DND-41 (cell line): ENCODE results near the gene MCTP1.

Experiments used
- ATAC-seq: fragments of 200-7000 bp; cut with Tn5 transposase; 3 replicates; pipeline ENCODE4 v1.9.1; 2021; ENCODE audit warnings: low read depth; ENCODE audit not compliant: insufficient read depth
- DNase-seq: peaks from one replicate; pipeline ENCODE4 v3.0.0-alpha.2; 2020
- H2AFZ ChIP-seq: 2 replicates; pipeline ENCODE4 v1.6.0; 2012; ENCODE audit warnings: low read depth, low read length
- H3K27ac ChIP-seq: 2 replicates; pipeline ENCODE4 v1.5.1; 2012; ENCODE audit warnings: low read length, inconsistent platforms
- H3K27me3 ChIP-seq: fragments of 200-600 bp; sonication (generic); 2 replicates; pipeline ENCODE4 v1.6.0; 2012; ENCODE audit warnings: low read length, mild to moderate bottlenecking, inconsistent platforms; ENCODE audit not compliant: insufficient read depth, poor library complexity
- H3K36me3 ChIP-seq: 2 replicates; pipeline ENCODE4 v1.5.1; 2012; ENCODE audit warnings: low read length, inconsistent platforms; ENCODE audit not compliant: insufficient read depth
- H3K4me1 ChIP-seq: 2 replicates; pipeline ENCODE4 v1.5.1; 2012; ENCODE audit warnings: mild to moderate bottlenecking, low read length; ENCODE audit not compliant: insufficient read depth
- H3K4me2 ChIP-seq: 2 replicates; pipeline ENCODE4 v1.6.0; 2012; ENCODE audit warnings: mild to moderate bottlenecking, moderate library complexity, low read length, inconsistent platforms; ENCODE audit not compliant: insufficient read depth
- H3K4me3 ChIP-seq, 2 experiments: fragments of 200-600 bp in 1 of 2; shearing (Covaris generic) in 1 of 2; 2 replicates each; pipeline ENCODE4 v1.5.1; 2012 to 2016; ENCODE audit warnings: inconsistent platforms in 2 of 2, low read length in 2 of 2, mild to moderate bottlenecking in 2 of 2, low read depth in 1 of 2, moderate library complexity in 1 of 2
- H3K79me2 ChIP-seq: 2 replicates; pipeline ENCODE4 v1.6.0; 2012; ENCODE audit warnings: low read length, inconsistent platforms; ENCODE audit not compliant: insufficient read depth
- H3K9ac ChIP-seq: 2 replicates; pipeline ENCODE4 v1.6.0; 2012; ENCODE audit warnings: low read depth, mild to moderate bottlenecking, inconsistent platforms, low read length, moderate library complexity
- H3K9me3 ChIP-seq: 2 replicates; pipeline ENCODE4 v1.5.1; 2012; ENCODE audit warnings: low read length, moderate library complexity, mild to moderate bottlenecking, inconsistent platforms; ENCODE audit not compliant: insufficient read depth, severe bottlenecking
- H4K20me1 ChIP-seq: 2 replicates; pipeline ENCODE4 v1.6.0; 2012; ENCODE audit warnings: low read length; ENCODE audit not compliant: insufficient read depth
- CTCF ChIP-seq: IDR thresholded peaks from 2 replicates; pipeline ENCODE4 v1.5.1; 2012; ENCODE audit warnings: borderline replicate concordance, low read length, moderate library complexity, mild to moderate bottlenecking; ENCODE audit not compliant: poor library complexity, severe bottlenecking; ENCODE audit errors: extremely low read depth
- EZH2 ChIP-seq: IDR thresholded peaks from 3 replicates; pipeline ENCODE4 v1.6.1; 2012; ENCODE audit warnings: borderline replicate concordance, low read depth, mild to moderate bottlenecking, moderate library complexity, low read length, inconsistent platforms; ENCODE audit not compliant: severe bottlenecking

MCTP1 gene

GRCh38 chr5:95152535-95152934 lies 132.4 kb downstream of the MCTP1 start:
- Histone ChIP-seq H3K79me2 (no peaks in the 10 kb centered on the region), H3K9ac (no peak overlapping the region), H3K4me1 (no peaks in the 10 kb centered on the region), H3K27ac (no peak overlapping the region), H3K4me2 (no peak overlapping the region), H4K20me1 (no peaks in the 10 kb centered on the region), H3K36me3 (no peaks in the 10 kb centered on the region), H3K27me3 (no peaks in the 10 kb centered on the region), H3K4me3 (no peak overlapping the region), H3K9me3 (no peaks in the 10 kb centered on the region), H2AFZ (no peak overlapping the region)
- DNase-seq (no peak), ATAC-seq (no peak)
- TF ChIP-seq CTCF (no peak), EZH2 (no peak)

DNA sequence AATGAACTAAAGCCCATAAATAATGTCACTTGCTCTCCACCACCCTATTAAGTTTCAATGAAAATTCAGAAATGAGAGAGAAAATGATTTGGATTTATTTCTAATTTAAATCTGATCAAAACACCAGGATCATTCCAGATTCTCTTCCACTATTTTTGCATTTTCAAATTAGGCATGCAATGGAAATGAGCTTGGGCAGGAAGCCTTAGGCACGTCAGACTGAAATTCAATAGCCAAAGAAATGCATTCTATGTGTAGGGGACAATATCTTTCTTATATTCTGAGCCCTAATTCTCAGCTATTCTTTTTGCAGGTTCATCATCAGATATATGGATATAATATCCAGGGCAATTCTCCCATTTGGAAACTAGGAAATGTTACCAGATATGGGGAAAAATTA lies 132.8 kb downstream of the MCTP1 start:
- no peak overlapping the region for H2AFZ ChIP-seq
- H3K4me3 ChIP-seq, result no peak overlapping the region
- no peak for DNase-seq

DNA sequence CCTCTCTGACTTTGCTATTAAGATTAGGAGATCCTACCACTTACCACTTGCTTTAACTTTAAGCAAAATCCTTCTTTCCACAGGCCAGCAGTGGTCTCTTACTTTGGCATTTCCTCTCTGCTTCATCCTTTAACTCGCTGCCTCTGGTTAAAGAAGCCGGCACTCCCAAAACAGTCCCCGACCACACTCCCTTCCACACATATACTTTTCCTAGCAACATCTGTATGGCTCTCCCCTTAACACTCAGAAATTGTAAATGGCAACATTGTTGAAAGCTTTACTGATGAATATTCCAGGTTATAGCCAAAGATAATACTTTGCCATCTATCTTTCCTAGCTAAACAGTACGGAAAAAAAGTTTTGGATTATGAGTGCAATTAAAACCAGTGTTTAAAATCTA lies 133.2 kb downstream of the MCTP1 start:
- Histone ChIP-seq H2AFZ (no peak overlapping the region), H3K27me3 (no peaks in the 10 kb centered on the region), H3K9me3 (no peaks in the 10 kb centered on the region), H3K36me3 (no peaks in the 10 kb centered on the region), H3K27ac (no peak overlapping the region), H3K79me2 (no peaks in the 10 kb centered on the region), H3K4me1 (no peaks in the 10 kb centered on the region), H3K4me2 (no peak overlapping the region), H4K20me1 (no peaks in the 10 kb centered on the region), H3K9ac (no peak overlapping the region), H3K4me3 (no peak overlapping the region)
- TF ChIP-seq EZH2, result no peak
- TF ChIP-seq CTCF, result no peak
- ATAC-seq (no peak), DNase-seq (no peak)

More for the DNA sequence above, 132.8 kb downstream of the MCTP1 start:
- Histone ChIP-seq H3K4me2 (no peak overlapping the region), H3K27ac (no peak overlapping the region), H3K9me3 (no peaks in the 10 kb centered on the region), H3K36me3 (no peaks in the 10 kb centered on the region), H3K27me3 (no peaks in the 10 kb centered on the region), H3K79me2 (no peaks in the 10 kb centered on the region), H3K4me1 (no peaks in the 10 kb centered on the region), H4K20me1 (no peaks in the 10 kb centered on the region), H3K9ac (no peak overlapping the region)
- TF ChIP-seq EZH2 (no peak), CTCF (no peak)
- ATAC-seq, result no peak

GRCh38 chr5:95149387-95149786 lies 135.5 kb downstream of the MCTP1 start:
- H3K9ac ChIP-seq, result no peak overlapping the region
- DNase-seq (no peak), ATAC-seq (no peak)
- no peak overlapping the region for H3K4me2 ChIP-seq
- H4K20me1 ChIP-seq, result no peaks in the 10 kb centered on the region
- H3K79me2 ChIP-seq, result no peaks in the 10 kb centered on the region
- no peak overlapping the region for H3K4me3 ChIP-seq
- H3K4me1 ChIP-seq, result no peaks in the 10 kb centered on the region
- H2AFZ ChIP-seq, result no peak overlapping the region
- H3K27me3 ChIP-seq, result peaks cover 2% of the 10 kb centered on the region
- TF ChIP-seq EZH2, result no peak
- no peak for TF ChIP-seq CTCF
- no peaks in the 10 kb centered on the region for H3K9me3 ChIP-seq
- H3K36me3 ChIP-seq, result no peaks in the 10 kb centered on the region
- no peak overlapping the region for H3K27ac ChIP-seq
